Ramos (cell line): ENCODE data around the gene HPS1.

Experiments used
- in situ Hi-C: fragments of 300-500 bp; cut with MboI; formaldehyde crosslinking; loops from one replicate; pipeline ENCODE4 v1.14.3; 2022; ENCODE audit warnings: low sequenced_read_pairs; ENCODE audit not compliant: unreplicated experiment

HPS1 gene

DNA sequence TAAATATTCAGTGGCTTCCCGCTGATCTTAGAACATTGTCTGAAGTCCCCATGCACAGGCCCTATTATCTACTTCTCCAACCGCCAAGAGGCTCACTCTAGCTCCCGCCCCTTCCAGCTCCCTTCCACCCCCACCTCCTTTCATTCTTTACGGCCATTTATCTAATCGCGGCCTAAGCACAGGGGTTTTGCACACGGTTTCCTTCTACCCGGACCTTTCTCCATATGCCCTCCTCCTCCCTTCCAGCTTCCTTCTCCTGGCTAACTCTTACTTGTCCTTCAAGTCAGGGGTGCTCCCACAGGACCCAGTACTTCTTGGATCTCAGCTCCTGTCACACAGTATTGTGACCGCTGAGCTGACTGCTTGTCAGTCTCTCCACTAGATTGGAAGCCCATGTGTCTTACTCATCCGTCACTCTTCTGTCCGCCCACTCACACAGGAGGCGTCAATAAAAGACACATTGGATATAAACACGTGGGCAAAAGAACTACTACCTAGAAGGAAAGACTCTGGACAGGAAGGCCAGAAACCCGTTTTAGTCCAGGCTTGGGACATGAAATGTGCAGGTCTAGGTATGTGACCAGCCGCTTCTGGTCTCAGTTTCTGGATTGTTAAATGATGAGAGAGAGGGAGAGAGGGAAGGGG lies 20.2 kb upstream of the HPS1 start:
- in situ Hi-C loops = loop anchor here (5.0 to 25.0 kb wide), 3 partner anchors 195 to 770 kb away; partner anchors contain the start of gene HPSE2

DNA sequence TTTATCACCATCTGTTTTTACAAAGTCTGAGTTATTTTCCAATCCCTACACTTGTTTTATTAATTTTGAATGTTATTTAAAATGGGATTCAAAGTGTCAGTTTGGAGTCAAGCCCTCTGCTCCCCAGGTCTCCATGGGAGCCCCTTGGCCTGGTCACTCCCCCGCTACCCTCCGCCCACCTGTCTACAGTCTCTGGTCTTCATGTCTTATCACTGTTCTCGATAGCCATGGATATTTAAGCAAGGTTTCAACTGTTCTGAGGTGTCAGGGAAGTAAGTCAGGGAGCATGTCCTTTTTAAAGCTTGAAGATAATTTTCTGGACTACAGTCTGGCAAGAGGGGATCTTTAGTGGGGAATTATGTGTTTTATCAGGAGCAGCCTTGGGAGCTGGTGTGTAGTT lies 19.1 kb upstream of the HPS1 start:
- in situ Hi-C loops = loop anchor here (5.0 to 25.0 kb wide), 3 partner anchors 196 to 771 kb away; partner anchors contain the start of gene HPSE2

DNA sequence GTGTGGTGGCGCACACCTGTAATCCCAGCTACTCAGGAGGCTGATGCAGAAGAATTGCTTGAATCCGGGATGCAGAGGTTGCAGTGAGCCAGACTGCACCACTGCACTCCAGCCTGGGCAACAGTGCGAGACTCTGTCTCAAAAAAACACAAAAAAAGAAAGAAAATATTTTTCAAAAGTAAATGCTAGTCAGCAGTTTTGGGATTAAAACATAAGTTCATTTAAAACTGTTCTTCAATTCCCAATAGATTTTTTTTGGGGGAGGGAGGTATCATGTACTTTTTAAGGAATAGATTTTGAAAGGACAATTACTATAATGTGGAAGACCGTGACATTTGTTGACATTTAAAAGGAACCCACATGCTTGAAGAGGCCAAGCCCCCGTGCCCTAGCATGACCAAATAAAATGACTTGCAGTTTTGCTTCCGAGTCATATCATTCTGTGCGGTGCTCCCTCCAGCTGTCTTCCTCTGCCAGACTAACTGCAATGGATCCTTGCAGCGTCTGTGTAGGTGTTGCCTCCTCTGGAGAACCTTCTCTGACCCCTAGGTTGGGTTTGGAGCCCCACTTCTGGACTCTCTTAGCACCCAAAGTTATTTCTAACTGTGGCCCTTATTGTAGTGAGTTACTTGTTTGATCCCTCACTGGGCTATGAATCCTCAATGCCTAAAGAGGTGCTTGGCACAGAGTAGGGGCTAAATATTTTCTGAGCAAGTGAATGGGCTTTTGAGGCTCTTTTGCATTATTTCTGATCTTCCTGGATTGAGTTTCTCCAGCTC lies 17.4 kb upstream of the HPS1 start:
- in situ Hi-C loops = loop anchor here (10.0 to 25.0 kb wide), 2 partner anchors 581 to 773 kb away; partner anchors contain the start of gene HPSE2

DNA sequence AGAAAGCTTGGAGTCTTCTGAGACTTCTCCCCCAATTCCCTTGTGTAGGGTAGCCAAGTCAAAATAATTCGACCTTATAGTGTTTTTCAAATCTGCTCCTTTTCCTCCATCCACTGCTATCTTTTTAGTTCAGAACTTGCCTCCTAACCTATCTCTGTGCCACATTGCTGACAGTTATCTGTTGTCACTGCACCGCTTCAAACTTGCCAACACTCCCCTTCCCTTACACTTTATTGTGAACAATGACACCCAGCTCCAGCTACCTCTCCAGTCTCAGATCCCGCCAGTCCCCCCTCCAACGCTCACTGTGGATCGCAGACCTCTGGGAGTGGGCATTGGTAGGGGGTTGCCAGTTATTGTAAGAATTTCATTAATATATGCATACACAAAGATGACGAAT lies 16.3 kb upstream of the HPS1 start:
- in situ Hi-C loops = loop anchor here (10.0 to 25.0 kb wide), 2 partner anchors 582 to 774 kb away; partner anchors contain the start of gene HPSE2

DNA sequence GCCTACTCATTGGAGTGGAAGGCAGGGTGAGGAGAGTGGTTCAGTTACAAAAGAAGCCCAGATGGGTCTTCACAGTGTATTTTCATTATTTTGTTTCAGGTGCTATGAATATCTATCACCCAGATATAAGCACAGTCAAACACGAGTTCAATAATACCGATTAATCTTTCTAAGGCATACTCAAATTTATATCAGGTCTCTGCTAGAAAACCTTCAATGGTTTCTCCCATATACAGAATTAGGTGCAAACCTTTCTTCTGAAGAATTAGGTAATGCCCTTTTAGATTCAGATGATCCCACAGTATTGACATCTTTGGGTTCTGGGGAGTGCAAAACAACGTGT lies 14.7 kb upstream of the HPS1 start:
- in situ Hi-C loops = loop anchor here (10.0 to 25.0 kb wide), 2 partner anchors 583 to 776 kb away; partner anchors contain the start of gene HPSE2

DNA sequence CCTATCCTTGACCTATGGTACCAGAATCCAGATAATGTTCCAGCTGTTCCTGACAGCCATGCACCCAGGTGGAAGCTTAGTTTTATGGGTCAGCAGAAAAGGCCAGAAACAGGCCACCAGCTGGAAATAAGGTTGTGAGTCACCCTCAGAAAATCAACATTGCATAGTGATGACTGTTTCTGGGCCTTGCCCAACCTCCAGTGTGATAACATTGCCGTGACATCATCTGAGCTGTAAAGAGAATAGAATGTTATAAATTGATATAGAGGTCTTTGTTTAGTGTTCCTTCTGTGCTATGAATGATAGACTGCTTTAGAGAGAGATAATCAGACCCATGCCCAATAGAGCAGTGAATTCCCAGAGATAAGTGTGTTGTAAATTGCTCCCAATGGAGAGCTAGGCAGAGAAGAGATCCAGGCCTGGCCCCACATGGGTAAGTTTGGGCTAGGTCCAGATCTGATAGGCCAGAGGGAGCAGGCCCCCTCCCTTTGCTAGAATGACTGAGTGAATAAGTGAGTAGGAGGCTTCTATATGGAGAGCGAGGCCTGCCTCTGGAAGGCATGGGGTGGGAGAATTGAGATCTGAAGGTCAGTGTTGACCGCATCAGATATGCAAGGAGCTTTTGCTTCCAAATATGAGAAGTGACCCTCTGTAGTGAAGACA lies 14.2 kb upstream of the HPS1 start:
- in situ Hi-C loops = loop anchor here (10.0 to 25.0 kb wide), 2 partner anchors 584 to 776 kb away; partner anchors contain the start of gene HPSE2

DNA sequence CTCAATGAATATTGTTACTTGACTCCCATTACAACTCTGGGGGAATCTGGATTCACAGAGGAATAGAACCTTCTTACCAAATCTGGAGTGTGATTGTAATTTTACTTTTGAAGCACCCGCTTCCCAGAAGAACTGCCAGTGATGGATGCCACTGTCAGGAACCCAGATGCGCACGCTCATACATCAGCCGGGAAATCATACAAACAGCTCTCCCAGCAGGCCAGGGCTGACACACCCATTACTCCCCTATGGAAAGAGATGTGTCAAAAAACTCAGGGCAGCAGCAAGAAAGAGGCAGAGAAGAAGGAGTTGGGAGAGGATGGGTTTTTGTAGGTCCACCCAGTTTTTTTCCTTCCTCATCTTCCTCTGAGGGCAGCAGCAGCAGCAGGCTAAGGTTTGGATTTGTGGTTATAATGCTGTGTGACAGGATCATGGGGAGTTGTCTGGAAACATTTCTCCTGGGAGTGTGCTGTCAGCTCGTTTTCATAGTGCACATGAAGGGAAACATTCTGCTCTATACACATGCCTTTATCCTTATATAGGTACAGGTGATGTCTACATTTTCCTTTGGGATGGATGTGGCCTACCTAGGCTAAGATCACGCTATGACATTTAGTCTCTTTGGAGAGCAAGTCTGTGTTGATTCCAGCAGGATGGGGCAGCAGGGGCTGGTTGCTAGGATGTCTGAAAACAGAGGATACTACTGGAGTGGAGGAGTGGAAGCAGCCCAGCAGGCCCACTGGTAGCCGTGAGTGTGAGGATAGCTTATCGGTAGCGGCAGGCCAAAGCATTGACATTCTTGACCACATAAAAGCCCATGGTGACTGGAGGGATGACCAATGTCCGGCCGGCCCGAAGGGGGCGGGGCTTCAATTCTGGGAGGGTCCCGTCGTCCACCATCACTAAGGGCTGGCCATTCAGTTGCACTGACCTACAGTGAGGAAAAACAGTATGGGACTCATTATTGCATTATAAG lies 12.4 kb upstream of the HPS1 start:
- in situ Hi-C loops = loop anchor here (25.0 kb wide), 1 partner anchor 778 kb away; the partner anchor contains the start of gene HPSE2

DNA sequence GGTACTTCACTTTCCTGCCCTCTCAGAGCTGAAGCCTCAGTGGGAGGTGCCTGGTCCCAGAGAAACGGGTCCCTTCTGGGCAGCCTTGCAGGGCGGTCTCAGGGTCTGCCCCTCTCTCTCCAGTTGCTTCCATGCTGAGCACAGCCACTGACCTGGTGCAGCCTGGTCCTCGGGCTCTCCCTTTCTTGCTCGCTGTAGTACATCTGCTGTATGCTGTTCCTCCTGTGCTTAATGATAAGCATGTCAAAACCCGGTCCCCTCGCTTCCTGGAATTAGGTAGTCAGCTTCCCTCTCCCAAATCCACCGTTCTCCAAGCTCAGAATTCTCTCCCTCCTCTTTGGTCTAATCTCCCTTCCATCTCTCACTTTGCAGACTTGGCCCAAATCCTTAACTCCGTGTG lies 11.0 kb upstream of the HPS1 start:
- in situ Hi-C loops = loop anchor here (25.0 kb wide), 1 partner anchor 780 kb away; the partner anchor contains the start of gene HPSE2

DNA sequence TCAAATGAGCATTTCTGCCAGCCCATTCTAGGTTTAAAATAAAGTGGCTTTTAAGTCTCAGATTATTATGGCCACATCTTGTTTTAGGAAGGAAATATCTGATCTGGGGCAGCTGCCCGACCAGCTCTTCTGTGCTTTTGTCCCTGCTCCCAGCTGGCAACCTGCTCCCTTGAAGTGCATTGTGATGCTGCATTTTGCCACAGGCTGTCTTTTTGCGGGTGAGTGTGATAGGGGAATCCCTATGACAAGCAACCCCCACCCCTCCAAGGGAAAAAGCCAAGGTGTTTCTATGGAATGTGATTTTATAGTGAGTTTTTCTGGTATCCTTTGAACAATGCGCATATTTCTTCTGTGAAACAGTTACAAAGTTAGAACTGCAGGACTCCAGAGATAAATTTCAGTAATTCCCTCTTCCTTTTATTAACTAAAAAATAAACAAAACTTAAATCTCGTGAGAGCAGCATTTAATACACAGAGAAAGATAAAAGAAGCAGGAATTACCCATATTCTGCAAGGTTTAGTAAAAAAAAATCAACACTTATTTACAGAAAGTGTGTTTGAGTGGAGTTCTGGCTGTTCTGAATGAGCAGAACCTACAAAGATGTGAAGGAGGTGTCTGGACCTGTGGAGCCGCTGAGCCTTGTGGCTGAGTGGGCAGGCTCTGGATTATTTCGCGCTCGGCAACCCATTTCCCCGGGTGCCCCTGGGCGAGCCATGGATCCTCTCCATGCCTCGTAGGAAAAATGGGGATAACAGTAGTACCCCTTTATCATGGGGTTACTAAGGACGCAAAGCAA lies 10.1 kb upstream of the HPS1 start:
- in situ Hi-C loops = loop anchor here (25.0 kb wide), 1 partner anchor 780 kb away; the partner anchor contains the start of gene HPSE2

DNA sequence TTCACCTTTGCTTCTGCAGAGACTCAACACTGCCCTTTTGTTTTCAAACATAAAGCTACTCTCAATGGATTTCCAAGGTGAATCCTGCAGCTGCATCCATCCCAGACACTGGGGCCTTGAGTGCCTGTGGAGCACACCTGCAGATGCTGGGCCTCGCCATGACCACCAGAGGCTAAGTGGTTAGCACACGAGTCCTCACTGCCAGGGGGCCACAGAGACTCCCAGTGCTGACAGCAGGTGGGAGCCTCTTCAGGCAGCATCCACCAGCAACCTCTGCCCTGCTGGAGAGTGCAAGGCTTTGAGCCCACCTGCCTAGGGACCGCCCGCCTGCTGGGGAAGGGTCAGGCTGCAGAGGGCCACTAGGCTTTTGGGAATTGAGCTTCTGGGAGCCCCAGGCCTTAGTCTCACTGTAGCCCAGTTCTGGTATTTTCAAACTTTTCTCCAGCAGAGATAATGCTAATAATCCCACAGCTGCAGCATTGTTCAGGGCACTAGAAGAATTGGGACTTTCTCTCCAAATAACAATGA lies 9.4 kb upstream of the HPS1 start:
- in situ Hi-C loops = loop anchor here (25.0 kb wide), 1 partner anchor 781 kb away; the partner anchor contains the start of gene HPSE2

DNA sequence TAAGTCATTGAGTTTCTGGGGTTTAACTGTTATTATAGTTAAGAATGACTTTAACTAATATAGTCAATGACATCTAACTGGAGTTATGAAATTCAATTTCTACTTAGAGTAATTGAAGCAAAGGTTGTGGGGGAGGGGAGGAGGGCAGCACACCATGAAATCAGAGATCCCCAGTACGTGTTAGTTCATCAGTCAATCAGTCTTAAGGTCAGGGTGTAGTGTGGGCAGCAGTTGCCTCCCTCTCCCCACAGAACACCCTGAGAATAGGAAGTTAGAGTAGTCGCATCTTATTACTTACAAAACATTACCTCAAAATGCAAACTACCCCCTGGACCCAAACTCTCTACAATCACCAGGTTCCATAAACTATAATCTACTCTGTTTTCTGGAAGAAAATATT lies 7.0 kb upstream of the HPS1 start:
- in situ Hi-C loops = loop anchor here (25.0 kb wide), 1 partner anchor 784 kb away; the partner anchor contains the start of gene HPSE2

DNA sequence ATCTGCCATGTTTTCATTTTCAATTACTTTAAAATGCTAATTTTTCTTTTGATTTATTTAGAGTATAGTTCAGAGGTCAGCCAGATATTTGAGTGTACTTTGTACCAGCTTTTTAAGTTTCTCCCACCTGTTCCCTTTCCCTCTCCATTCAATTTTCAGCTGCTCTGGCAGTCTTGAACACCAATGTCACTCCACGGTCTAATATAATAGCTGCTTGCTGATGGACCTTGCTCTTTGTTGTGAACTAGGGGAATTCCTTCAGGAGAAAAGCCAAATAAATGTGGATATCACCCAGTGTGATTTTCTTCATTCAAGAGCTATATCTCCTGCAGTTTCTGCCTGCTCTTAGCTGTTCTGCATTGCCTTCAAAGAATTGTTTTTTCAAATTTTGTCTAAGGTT lies 3.9 kb upstream of the HPS1 start:
- in situ Hi-C loops = loop anchor here (25.0 kb wide), 1 partner anchor 787 kb away; the partner anchor contains the start of gene HPSE2

DNA sequence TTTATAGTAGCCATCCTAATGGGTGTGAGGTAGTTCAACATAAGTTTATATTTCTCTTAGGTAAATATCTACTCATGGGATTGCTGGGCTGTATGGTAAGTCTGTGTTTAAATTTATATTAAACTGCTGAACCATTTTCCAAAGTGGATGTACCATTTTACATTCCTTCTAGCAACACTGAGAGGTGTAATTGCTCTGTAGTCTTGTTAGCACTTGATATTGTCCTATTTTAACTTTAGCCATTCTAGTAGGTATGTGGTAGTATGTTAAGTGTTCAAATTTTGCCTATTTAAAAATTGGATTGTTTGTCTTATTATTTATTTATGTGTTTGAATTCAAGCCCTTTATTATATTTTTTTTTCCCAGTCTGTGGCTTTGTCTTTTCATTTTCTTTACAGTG lies 2.6 kb upstream of the HPS1 start:
- in situ Hi-C loops = no loop called here

DNA sequence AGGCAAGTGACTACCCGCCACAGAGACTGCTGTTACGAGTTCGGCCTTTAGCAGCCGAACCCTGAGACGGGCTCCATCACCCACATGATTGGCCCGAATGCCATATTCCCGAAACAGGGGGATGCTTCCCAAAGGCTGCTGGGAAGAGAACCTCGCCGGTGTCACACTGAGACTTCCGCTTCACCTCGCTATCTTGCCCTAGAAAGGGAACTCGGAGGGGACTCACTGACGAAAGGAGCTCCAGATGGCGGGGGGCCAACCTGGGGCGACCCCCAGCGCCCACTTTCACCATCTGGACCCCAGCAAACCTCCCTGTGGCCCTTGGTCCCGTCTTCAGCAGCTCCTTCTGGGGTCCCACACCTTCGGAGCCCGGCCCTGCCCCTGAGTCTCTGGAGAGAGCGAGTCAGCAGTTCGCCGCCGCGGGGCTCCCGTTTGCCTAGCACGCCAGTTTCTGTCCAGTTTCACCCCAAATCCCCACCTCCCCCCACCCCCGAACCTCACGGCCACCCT lies 529 bp downstream of the HPS1 start:
- in situ Hi-C loops = no loop called here

DNA sequence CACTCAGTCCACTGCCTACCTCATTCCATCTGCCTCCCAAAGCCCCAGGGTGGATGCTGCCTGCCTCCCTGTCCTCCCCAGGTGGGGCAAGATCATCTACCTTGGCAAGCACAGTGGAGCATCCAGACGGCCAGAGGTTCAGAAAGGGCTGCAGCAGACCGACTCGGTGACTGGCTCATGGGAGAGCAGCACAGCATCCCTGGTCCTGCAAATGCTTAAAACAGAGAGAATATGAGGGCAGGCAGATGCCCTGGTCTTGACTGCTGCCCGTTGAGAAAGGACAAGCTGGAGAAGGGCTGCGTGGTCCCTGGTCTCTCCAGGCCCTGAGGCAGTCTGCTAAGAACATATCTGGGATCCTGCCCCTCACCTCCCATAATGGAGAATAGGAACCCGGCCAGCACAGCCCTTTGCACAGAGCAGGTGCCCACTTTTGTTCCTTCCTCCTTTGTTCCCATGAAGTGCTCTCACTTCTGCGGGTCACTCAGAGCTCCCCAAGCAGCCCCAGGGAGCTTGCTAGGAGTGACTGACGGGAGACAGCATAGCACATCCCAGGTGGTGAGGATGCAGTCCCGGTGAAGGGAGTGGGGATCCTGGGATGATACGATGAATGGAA lies 1.4 kb downstream of the HPS1 start:
- in situ Hi-C loops = no loop called here

DNA sequence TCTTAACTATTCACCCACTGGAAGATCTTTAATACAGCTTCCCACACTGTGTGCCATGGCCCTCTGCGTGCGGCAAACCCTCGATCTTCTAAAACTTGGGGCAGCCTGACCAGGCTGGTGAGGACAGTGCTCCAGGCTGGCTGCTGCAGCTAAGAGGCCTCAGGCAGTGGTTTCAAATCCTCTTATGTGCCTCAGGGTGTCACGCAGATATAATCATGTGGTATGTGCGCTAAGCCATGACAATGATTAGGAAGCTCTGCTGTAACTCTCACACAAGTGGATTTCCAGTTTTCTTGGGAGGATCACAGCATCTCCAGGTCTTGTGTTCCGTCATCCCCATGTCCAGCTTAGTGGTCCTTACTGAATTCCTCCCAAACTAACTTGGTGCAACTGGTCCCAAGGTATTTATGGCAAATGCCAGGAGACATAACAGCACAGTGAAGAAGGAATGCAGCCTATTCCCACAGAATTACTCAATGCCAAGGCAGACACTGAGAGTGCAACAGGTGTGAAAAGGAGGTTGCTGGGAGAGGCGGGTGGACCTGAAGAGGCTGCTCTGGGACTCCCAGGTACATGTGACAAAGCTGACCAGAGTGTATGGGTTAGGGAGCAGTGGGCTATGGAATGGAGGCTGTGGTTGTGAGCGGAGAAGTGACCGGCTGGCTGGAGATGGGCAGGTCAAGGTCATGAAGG lies 2.3 kb downstream of the HPS1 start:
- in situ Hi-C loops = no loop called here

DNA sequence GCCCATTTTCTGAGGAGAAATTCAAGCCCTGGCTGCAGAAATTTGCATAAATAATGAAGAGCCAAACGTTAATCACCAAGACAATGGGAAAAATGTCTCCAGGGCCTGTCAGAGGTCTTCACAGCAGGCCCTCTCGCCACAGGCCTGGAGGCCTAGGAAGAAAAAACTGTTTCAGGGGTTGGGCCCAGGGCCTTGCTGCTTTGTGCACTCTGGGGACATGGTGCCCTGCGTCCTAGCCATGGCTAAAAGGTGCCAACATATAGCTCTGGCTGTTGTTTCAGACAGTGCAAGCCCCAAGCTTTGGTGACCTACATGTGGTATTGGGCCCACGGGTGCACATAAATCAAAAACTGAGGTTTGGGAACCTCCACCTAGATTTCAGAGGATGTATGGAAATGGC lies 8.0 kb downstream of the HPS1 start:
- in situ Hi-C loops = no loop called here
